ENCODE data around the gene ZDHHC14.

- TF ChIP-seq, protein P1, sequence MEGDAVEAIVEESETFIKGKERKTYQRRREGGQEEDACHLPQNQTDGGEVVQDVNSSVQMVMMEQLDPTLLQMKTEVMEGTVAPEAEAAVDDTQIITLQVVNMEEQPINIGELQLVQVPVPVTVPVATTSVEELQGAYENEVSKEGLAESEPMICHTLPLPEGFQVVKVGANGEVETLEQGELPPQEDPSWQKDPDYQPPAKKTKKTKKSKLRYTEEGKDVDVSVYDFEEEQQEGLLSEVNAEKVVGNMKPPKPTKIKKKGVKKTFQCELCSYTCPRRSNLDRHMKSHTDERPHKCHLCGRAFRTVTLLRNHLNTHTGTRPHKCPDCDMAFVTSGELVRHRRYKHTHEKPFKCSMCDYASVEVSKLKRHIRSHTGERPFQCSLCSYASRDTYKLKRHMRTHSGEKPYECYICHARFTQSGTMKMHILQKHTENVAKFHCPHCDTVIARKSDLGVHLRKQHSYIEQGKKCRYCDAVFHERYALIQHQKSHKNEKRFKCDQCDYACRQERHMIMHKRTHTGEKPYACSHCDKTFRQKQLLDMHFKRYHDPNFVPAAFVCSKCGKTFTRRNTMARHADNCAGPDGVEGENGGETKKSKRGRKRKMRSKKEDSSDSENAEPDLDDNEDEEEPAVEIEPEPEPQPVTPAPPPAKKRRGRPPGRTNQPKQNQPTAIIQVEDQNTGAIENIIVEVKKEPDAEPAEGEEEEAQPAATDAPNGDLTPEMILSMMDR (IDR thresholded peaks at IDR 0.05; ENCODE audit: low read depth, low read length), result no peak
- no peak for TF ChIP-seq POLR2A (IDR thresholded peaks at IDR 0.05; ENCODE audit: extremely low read depth, insufficient read length)
These were observed 130.8 kb downstream of the ZDHHC14 start for GRCh38 chr6:157511682-157512381.

Measured in NB4 (cell line).